Measurements from ENCODE around the gene DOCK10. TPM values are rescaled to one million over a fixed set of nuclear protein-coding genes. Genes with fewer than 3 reads are reported as not detected.

DOCK10 gene
- total and polyA plus RNA-seq, 10 of the 15 experiments (the other 5 are each of a cell fraction or from before 2014, with no cell fraction given), result 16.9 to 120 (median 85.5) TPM

DNA sequence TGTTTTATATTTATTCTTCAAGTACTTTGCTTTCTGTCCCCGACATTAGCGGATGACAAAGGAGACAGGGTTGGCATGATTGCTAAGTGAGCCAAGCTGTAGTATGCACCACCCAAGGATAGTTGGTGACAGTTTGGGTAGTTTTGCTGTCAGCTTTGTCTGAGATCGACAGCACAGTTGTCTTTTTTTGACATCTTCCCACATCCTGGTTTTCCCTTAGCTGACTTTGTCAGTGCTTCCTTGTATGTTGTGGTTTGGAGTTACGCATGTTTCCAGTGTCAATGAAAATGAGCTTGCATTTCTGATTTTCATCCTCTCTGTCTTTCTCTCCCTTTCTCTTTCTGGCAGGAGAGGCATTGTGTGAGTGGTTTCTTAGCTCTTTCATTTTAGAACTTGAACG is 44.6 kb upstream of the DOCK10 start (continued):
- TF ChIP-seq, protein P1, sequence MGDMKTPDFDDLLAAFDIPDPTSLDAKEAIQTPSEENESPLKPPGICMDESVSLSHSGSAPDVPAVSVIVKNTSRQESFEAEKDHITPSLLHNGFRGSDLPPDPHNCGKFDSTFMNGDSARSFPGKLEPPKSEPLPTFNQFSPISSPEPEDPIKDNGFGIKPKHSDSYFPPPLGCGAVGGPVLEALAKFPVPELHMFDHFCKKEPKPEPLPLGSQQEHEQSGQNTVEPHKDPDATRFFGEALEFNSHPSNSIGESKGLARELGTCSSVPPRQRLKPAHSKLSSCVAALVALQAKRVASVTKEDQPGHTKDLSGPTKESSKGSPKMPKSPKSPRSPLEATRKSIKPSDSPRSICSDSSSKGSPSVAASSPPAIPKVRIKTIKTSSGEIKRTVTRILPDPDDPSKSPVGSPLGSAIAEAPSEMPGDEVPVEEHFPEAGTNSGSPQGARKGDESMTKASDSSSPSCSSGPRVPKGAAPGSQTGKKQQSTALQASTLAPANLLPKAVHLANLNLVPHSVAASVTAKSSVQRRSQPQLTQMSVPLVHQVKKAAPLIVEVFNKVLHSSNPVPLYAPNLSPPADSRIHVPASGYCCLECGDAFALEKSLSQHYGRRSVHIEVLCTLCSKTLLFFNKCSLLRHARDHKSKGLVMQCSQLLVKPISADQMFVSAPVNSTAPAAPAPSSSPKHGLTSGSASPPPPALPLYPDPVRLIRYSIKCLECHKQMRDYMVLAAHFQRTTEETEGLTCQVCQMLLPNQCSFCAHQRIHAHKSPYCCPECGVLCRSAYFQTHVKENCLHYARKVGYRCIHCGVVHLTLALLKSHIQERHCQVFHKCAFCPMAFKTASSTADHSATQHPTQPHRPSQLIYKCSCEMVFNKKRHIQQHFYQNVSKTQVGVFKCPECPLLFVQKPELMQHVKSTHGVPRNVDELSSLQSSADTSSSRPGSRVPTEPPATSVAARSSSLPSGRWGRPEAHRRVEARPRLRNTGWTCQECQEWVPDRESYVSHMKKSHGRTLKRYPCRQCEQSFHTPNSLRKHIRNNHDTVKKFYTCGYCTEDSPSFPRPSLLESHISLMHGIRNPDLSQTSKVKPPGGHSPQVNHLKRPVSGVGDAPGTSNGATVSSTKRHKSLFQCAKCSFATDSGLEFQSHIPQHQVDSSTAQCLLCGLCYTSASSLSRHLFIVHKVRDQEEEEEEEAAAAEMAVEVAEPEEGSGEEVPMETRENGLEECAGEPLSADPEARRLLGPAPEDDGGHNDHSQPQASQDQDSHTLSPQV (IDR thresholded peaks at IDR 0.05), result no peak
- TF ChIP-seq, protein P2, sequence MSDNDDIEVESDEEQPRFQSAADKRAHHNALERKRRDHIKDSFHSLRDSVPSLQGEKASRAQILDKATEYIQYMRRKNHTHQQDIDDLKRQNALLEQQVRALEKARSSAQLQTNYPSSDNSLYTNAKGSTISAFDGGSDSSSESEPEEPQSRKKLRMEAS (IDR thresholded peaks at IDR 0.05; ENCODE audit: low read depth, low read length), result no peak
- TF ChIP-seq NFIC (IDR thresholded peaks at IDR 0.05; ENCODE audit: low read depth, low read length) (no peak), ZNF24 (IDR thresholded peaks at IDR 0.05) (no peak), NR2F1 (conservative IDR thresholded peaks at IDR 0.05) (no peak)

DNA sequence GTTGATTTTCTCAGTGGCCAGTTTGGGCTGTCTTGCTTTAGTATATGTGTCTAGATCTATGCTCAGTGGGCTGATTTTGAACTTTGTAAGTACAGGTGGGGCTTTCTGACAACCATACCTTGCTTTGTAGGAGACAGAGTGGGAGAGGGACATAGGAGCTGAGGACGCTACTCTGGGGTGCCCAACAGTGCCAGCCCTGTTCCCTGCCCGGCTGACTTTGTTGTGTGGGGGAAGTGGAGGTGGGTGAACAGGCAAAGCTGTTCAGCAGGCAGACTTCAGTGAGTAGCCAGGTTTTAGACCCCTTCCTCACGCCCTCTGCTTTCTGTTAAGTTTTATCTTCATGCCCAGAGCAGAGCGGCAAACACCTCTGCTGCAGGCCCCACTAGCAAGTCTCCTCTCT is 44.2 kb upstream of the DOCK10 start:
- no peaks in the 10 kb centered on the region for H3K4me1 ChIP-seq (ENCODE audit: control insufficient read depth, insufficient read depth, low read length)
- H2AFZ ChIP-seq (ENCODE audit: control insufficient read depth, low read depth, low read length), result no peak overlapping the region
- ChIA-PET POLR2A (no interaction called here), CTCF (no interaction called here), SMC1A (ENCODE audit: uncharacterized antibody, unreplicated experiment) (interaction anchor here (1.4 kb wide), 1 partner anchor 576 kb away, joined by 4 read pairs; no protein-coding TSS in a partner anchor), RAD21 (ENCODE audit: unreplicated experiment) (no interaction called here)
- intact Hi-C loops (cut with micrococcal nuclease; ENCODE audit: unreplicated experiment) (no loop called here), in situ Hi-C loops (cut with MboI) (no loop called here)
- no peak for DNase-seq (ENCODE audit: low read depth, low spot score)
- 48% methylated on average over 4 of the region's 4 CpGs for WGBS (ENCODE audit: insufficient coverage, insufficient replicate concordance, low lambda C conversion rate, missing lambda C conversion rate)
- no peaks in the 10 kb centered on the region for H4K20me1 ChIP-seq (ENCODE audit: control insufficient read depth, insufficient read depth)
- H3K27me3 ChIP-seq (replicated peaks in 1 of 2; ENCODE audit: control insufficient read depth in 2 of 2, insufficient read depth in 2 of 2, low read length in 1 of 2), result peaks cover 0 to 4% of the 10 kb centered on the region in 2 experiments; a peak in 2 of 4 replicates
- no peak overlapping the region for H3K4me3 ChIP-seq
- no peak for ATAC-seq
- H3K79me2 ChIP-seq (ENCODE audit: control insufficient read depth, insufficient read depth, low read length), result no peaks in the 10 kb centered on the region
- FAIRE-seq, result no peak
- no TSS peak for BruUV-seq (replicated peaks)
- no peak overlapping the region for H3K9ac ChIP-seq (ENCODE audit: control insufficient read depth, insufficient read depth, low read length)
- H3K27ac ChIP-seq (ENCODE audit: control insufficient read depth, insufficient read depth), result no peak overlapping the region
- H3K4me2 ChIP-seq (ENCODE audit: control insufficient read depth, insufficient read depth), result no peak overlapping the region
- no peaks in the 10 kb centered on the region; the same call in 2 of the 3 replicates for H3K9me3 ChIP-seq (replicated peaks; ENCODE audit: control insufficient read depth, insufficient read depth, low read length)
- no peaks in the 10 kb centered on the region for H3K36me3 ChIP-seq (ENCODE audit: control insufficient read depth in 2 of 2, insufficient read depth in 2 of 2, low read length in 1 of 2)
- no peak for TF ChIP-seq TARDBP (IDR thresholded peaks at IDR 0.05; ENCODE audit: borderline replicate concordance)
- no peak for TF ChIP-seq ZSCAN29 (IDR thresholded peaks at IDR 0.05)
- TF ChIP-seq HDAC6 (IDR thresholded peaks at IDR 0.05; ENCODE audit: unreplicated experiment), result no peak
- TF ChIP-seq, protein P3, sequence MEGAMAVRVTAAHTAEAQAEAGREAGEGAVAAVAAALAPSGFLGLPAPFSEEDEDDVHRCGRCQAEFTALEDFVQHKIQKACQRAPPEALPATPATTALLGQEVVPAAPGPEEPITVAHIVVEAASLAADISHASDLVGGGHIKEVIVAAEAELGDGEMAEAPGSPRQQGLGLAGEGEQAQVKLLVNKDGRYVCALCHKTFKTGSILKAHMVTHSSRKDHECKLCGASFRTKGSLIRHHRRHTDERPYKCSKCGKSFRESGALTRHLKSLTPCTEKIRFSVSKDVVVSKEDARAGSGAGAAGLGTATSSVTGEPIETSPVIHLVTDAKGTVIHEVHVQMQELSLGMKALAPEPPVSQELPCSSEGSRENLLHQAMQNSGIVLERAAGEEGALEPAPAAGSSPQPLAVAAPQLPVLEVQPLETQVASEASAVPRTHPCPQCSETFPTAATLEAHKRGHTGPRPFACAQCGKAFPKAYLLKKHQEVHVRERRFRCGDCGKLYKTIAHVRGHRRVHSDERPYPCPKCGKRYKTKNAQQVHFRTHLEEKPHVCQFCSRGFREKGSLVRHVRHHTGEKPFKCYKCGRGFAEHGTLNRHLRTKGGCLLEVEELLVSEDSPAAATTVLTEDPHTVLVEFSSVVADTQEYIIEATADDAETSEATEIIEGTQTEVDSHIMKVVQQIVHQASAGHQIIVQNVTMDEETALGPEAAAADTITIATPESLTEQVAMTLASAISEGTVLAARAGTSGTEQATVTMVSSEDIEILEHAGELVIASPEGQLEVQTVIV (IDR thresholded peaks at IDR 0.05; ENCODE audit: borderline replicate concordance, partially characterized antibody), result no peak
- TF ChIP-seq, protein P4, sequence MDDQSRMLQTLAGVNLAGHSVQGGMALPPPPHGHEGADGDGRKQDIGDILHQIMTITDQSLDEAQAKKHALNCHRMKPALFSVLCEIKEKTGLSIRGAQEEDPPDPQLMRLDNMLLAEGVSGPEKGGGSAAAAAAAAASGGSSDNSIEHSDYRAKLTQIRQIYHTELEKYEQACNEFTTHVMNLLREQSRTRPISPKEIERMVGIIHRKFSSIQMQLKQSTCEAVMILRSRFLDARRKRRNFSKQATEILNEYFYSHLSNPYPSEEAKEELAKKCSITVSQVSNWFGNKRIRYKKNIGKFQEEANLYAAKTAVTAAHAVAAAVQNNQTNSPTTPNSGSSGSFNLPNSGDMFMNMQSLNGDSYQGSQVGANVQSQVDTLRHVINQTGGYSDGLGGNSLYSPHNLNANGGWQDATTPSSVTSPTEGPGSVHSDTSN (IDR thresholded peaks at IDR 0.05; ENCODE audit: insufficient replicate concordance, low read depth, low read length), result no peak
- TF ChIP-seq NR2C2 (IDR thresholded peaks at IDR 0.05; ENCODE audit: borderline replicate concordance, control insufficient read depth, insufficient read length, low read depth), result no peak
- no peak for TF ChIP-seq SREBF1 (IDR thresholded peaks at IDR 0.05; ENCODE audit: low read length)
- TF ChIP-seq, protein P5, sequence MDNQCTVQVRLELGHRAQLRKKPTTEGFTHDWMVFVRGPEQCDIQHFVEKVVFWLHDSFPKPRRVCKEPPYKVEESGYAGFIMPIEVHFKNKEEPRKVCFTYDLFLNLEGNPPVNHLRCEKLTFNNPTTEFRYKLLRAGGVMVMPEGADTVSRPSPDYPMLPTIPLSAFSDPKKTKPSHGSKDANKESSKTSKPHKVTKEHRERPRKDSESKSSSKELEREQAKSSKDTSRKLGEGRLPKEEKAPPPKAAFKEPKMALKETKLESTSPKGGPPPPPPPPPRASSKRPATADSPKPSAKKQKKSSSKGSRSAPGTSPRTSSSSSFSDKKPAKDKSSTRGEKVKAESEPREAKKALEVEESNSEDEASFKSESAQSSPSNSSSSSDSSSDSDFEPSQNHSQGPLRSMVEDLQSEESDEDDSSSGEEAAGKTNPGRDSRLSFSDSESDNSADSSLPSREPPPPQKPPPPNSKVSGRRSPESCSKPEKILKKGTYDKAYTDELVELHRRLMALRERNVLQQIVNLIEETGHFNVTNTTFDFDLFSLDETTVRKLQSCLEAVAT (IDR thresholded peaks at IDR 0.05), result no peak
